ENCODE measurements around the gene FRG1.
"Not testable (repeated sequence)": the region's sequence is repeated elsewhere in the genome, so short reads cannot be mapped to it uniquely, and the experiment has no call there.

The FRG1 gene

GRCh38 chr4:189940178-189941004 is at the start of gene FRG1:
TSS of gene FRG1 (plus strand) at chr4:189940872. CDS start at chr4:189941010, 138 bp downstream.
- DNase-seq = peak; percentile 95 to 98 (median 96)

GRCh38 chr4:189897667-189898066 is 43.0 kb upstream of the FRG1 start:
- DNase-seq = no peak

GRCh38 chr4:189899481-189900015 is 41.1 kb upstream of the FRG1 start:
- not testable (repeated sequence) for DNase-seq

GRCh38 chr4:189904420-189905027 is 36.1 kb upstream of the FRG1 start:
- peak; percentile 69 to 77 (median 73) for DNase-seq

- peak in 1 of 3 donors; percentile 8 for DNase-seq
Measured at GRCh38 chr4:189912170-189912569, 28.5 kb upstream of the FRG1 start.

- DNase-seq = no peak
Measured at GRCh38 chr4:189917161-189917891, 23.3 kb upstream of the FRG1 start.

GRCh38 chr4:189921058-189921457 is 19.6 kb upstream of the FRG1 start:
- no peak for DNase-seq

- not testable (repeated sequence) for DNase-seq
Measured at GRCh38 chr4:189926742-189927141, 13.9 kb upstream of the FRG1 start.

GRCh38 chr4:189941005-189941450 is 356 bp downstream of the FRG1 start:
- no peak for DNase-seq

- peak; percentile 37 to 66 (median 65) for DNase-seq
Measured at GRCh38 chr4:189942412-189942811, 1.7 kb downstream of the FRG1 start.

GRCh38 chr4:189944077-189944476 is 3.4 kb downstream of the FRG1 start:
- not testable (repeated sequence) for DNase-seq

GRCh38 chr4:189946906-189947305 is 6.2 kb downstream of the FRG1 start:
- DNase-seq = not testable (repeated sequence)

- not testable (repeated sequence) for DNase-seq
Measured at GRCh38 chr4:189948486-189948885, 7.8 kb downstream of the FRG1 start.

GRCh38 chr4:189969291-189969690 is 28.6 kb downstream of the FRG1 start:
- DNase-seq = not testable (repeated sequence)

- no peak for DNase-seq
Measured at GRCh38 chr4:189973646-189974045, 33.0 kb downstream of the FRG1 start.

GRCh38 chr4:189974056-189974455 is 33.4 kb downstream of the FRG1 start:
- DNase-seq = peak in 2 of 3 donors; percentile 27

- DNase-seq = no peak
Measured at GRCh38 chr4:189979196-189980047, 38.8 kb downstream of the FRG1 start.

GRCh38 chr4:189980292-189980691 is 39.6 kb downstream of the FRG1 start:
- not testable (repeated sequence) for DNase-seq

- no peak for DNase-seq
Measured at GRCh38 chr4:189981970-189982369, 41.3 kb downstream of the FRG1 start.

GRCh38 chr4:189983916-189984526 is 43.3 kb downstream of the FRG1 start:
- DNase-seq = not testable (repeated sequence)

GRCh38 chr4:189984661-189985060 is 44.0 kb downstream of the FRG1 start:
- not testable (repeated sequence) for DNase-seq

All from suppressor macrophage treated with lipopolysaccharide for 1 hour (primary cell).